Activated effector memory CD4-positive, alpha-beta T cell treated with Interleukin-2 at 50 U/mL for 16 hours (primary cell): Measurements from ENCODE around the gene PHF8.

Experiments used
- DNase-seq: peaks from one replicate; pipeline ENCODE4 v3.0.0-alpha.2; 2020

Gene PHF8

GRCh38 chrX:54012830-54013500 lies 31.3 kb downstream of the PHF8 start:
- no peak for DNase-seq

GRCh38 chrX:54007682-54008081 lies 36.6 kb downstream of the PHF8 start:
- no peak for DNase-seq

- DNase-seq: no peak
Measured at GRCh38 chrX:53997724-53998123, 46.5 kb downstream of the PHF8 start.

GRCh38 chrX:53992589-53992988 lies 51.7 kb downstream of the PHF8 start:
- DNase-seq: no peak

- no peak for DNase-seq
Measured at GRCh38 chrX:53990171-53990570, 54.1 kb downstream of the PHF8 start.

GRCh38 chrX:53984895-53985294 lies 59.4 kb downstream of the PHF8 start:
- no peak for DNase-seq

- no peak for DNase-seq
Measured at GRCh38 chrX:53974529-53974928, 69.7 kb downstream of the PHF8 start.

GRCh38 chrX:53969540-53969939 lies 74.7 kb downstream of the PHF8 start:
- DNase-seq: no peak

GRCh38 chrX:53950130-53950733 lies 94.0 kb downstream of the PHF8 start:
- DNase-seq: no peak

GRCh38 chrX:53940180-53940579 lies 104.1 kb downstream of the PHF8 start:
- no peak for DNase-seq

GRCh38 chrX:53939127-53939526 lies 105.1 kb downstream of the PHF8 start:
- no peak for DNase-seq

- no peak for DNase-seq
Measured at GRCh38 chrX:53930515-53931380, 113.5 kb downstream of the PHF8 start.

- no peak for DNase-seq
Measured at GRCh38 chrX:53926030-53926429, 118.2 kb downstream of the PHF8 start.

- DNase-seq: no peak
Measured at GRCh38 chrX:53918702-53919101, 125.6 kb downstream of the PHF8 start.

GRCh38 chrX:53900623-53901022 lies 143.7 kb downstream of the PHF8 start:
- no peak for DNase-seq

- DNase-seq: no peak
Measured at GRCh38 chrX:53895270-53895669, 149.0 kb downstream of the PHF8 start.
